OCI-M2 (cell line): ENCODE measurements around the gene RPS19.
A peak's percentile ranks its signal among the peaks of the same experiment; 100 is the strongest.
"Not testable (repeated sequence)": the region's sequence is repeated elsewhere in the genome, so short reads cannot be mapped to it uniquely, and the experiment has no call there.

Experiments
- DNase-seq: peaks from one replicate; lab custom pipeline; 2025; ENCODE audit not compliant: unreplicated experiment; lab: John Stamatoyannopoulos, UW

Gene RPS19

GRCh38 chr19:41859213-41859617, 840 bp upstream of the RPS19 start:
- no peak for DNase-seq

- no peak for DNase-seq
These were observed 512 bp downstream of the RPS19 start for GRCh38 chr19:41860419-41861115.

GRCh38 chr19:41861116-41861768, 1.2 kb downstream of the RPS19 start:
- no peak for DNase-seq

- no peak for DNase-seq
These were observed 1.8 kb downstream of the RPS19 start for GRCh38 chr19:41861846-41862245.

- no peak for DNase-seq
These were observed 2.5 kb downstream of the RPS19 start for GRCh38 chr19:41862445-41862986.

- DNase-seq: no peak
These were observed 3.3 kb downstream of the RPS19 start for GRCh38 chr19:41863209-41863931.

GRCh38 chr19:41864374-41864773, 4.3 kb downstream of the RPS19 start:
- no peak for DNase-seq

GRCh38 chr19:41866284-41866683, 6.2 kb downstream of the RPS19 start:
- DNase-seq: no peak

GRCh38 chr19:41868120-41868988, 8.3 kb downstream of the RPS19 start:
- no peak for DNase-seq

- DNase-seq: no peak
These were observed 8.9 kb downstream of the RPS19 start for GRCh38 chr19:41868989-41869300.

GRCh38 chr19:41869374-41869955, 9.4 kb downstream of the RPS19 start:
- no peak for DNase-seq

GRCh38 chr19:41870401-41870873, 10.4 kb downstream of the RPS19 start:
- no peak for DNase-seq

- no peak for DNase-seq
These were observed 11.7 kb downstream of the RPS19 start for GRCh38 chr19:41871573-41872383.

- no peak for DNase-seq
These were observed 12.3 kb downstream of the RPS19 start for GRCh38 chr19:41872384-41872774.

GRCh38 chr19:41872775-41873647, 13.0 kb downstream of the RPS19 start:
- peak; percentile 64 for DNase-seq

GRCh38 chr19:41875973-41876372, 15.9 kb downstream of the RPS19 start:
- DNase-seq: not testable (repeated sequence)

GRCh38 chr19:41876847-41877832, 17.1 kb downstream of the RPS19 start, which contains the start of gene CD79A:
CD79A (plus strand) TSS chr19:41877279; CDS start chr19:41877305, 26 bp downstream.
- no peak for DNase-seq
